Loucy (cell line): ENCODE data around the gene RNF13.

ENCODE experiments used
- CTCF ChIP-seq: fragments of 200-600 bp; sonication (generic); conservative IDR thresholded peaks from 2 replicates; pipeline ENCODE4 v1.5.1; 2014; ENCODE audit warnings: mild to moderate bottlenecking, antibody characterized with exemption, low read length
- EZH2phosphoT487 ChIP-seq: fragments of 200-600 bp; IDR thresholded peaks from 2 replicates; pipeline ENCODE4 v1.6.1; 2018; ENCODE audit warnings: antibody characterized with exemption, mild to moderate bottlenecking, moderate library complexity, borderline replicate concordance

- TF ChIP-seq CTCF (no peak), EZH2phosphoT487 (no peak)
Observed at GRCh38 chr3:149964291-149964690, 151.3 kb downstream of the RNF13 start.
